Vein endothelial cell (primary cell): Measurements from ENCODE around the gene IMP4. TPM values are rescaled to one million over a fixed set of nuclear protein-coding genes. Genes with fewer than 3 reads are reported as not detected.

ENCODE experiments used
- small RNA-seq: library from RNA; depleted of rRNA; stranded (forward); fragments of <200 nt; gene quantifications from one replicate; pipeline ENCODE3, GENCODE V24; 2012
- total RNA-seq: library from RNA; depleted of rRNA; stranded (reverse); fragments of >200 nt; gene quantifications from 2 replicates; pipeline ENCODE4 v1.2.3, GENCODE V29; 2012

Gene IMP4, protein sequence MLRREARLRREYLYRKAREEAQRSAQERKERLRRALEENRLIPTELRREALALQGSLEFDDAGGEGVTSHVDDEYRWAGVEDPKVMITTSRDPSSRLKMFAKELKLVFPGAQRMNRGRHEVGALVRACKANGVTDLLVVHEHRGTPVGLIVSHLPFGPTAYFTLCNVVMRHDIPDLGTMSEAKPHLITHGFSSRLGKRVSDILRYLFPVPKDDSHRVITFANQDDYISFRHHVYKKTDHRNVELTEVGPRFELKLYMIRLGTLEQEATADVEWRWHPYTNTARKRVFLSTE
- total RNA-seq: 92.4 and 104 TPM in 2 replicates

GRCh38 chr2:130342533-130343275 lies at the start of gene IMP4:
Gene IMP4 (plus strand): TSS chr2:130342897. CDS start chr2:130342933, 36 bp downstream.

DNA sequence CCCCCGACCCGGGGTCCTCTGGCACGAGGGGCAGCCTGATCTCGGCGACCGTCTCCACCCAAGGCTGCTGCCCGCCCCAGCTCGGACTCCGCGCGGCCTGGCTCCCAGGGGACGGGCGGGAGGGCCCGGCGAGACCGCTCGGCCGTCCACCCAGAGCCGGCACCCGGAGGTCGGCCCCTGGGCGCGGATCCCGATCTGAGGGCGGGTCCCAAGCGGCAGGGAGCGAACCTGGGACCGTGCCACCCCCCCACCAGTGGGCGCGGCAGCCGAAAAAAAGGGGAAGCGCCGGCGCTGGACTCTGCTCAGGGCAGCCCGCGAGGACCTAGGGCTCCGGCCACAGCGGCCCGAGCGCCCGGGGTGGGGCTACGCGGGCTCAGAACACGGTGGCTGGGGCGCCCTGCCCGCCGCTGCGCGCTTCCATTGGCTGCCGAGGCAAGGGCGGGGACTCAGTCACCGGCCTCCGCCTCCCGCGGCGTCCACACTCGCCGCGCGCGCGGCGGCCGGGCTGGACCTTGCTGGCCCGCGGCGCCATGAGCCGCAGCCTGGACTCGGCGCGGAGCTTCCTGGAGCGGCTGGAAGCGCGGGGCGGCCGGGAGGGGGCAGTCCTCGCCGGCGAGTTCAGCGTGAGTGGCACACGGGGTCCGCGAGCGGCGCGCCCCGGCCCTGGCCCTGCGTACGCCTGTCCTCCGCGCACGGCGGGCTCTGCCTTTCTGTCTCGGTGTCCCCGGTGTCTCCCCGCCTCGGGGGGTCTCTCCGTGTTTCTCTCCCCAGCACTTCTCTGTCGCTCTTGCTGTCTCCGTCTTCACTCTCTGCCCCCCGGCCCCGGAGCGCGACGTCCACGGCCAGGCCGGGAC lies 13.1 kb downstream of the IMP4 start, which contains the start of gene PTPN18:
TSS of gene PTPN18 (plus strand) at position 479 of the 854 bp plus-strand sequence. CDS start at position 531, 52 bp downstream.

Small RNA genes lying within 50 kb of the gene (small RNA-seq; reads per million reads assigned to genes)
- gene AC132479.1: not detected

Other genes starting within 250 kb of the IMP4 start
- gene POTEF, start 213.7 kb upstream of the IMP4 start, total RNA-seq: 0.29 and 0.33 TPM in 2 replicates
- gene CCDC74B, start 197.8 kb upstream of the IMP4 start, total RNA-seq: 0.65 and 2.9 TPM in 2 replicates
- gene SMPD4, start 161.3 kb upstream of the IMP4 start, total RNA-seq: 32.3 and 35.6 TPM in 2 replicates
- gene MZT2B, start 160.6 kb upstream of the IMP4 start, total RNA-seq: 92.4 and 151 TPM in 2 replicates
- gene TUBA3E, start 144.5 kb upstream of the IMP4 start, total RNA-seq: not detected in 2 replicates
- gene PTPN18, start 13.2 kb downstream of the IMP4 start, total RNA-seq: 25.1 and 28.1 TPM in 2 replicates
- 0.33 and 0.48 TPM in 2 replicates for gene POTEI, start 166.4 kb downstream of the IMP4 start, total RNA-seq
- gene CFC1B, start 178.3 kb downstream of the IMP4 start, total RNA-seq: not detected in 2 replicates